Measurements from ENCODE around the gene PDLIM7.

DNA sequence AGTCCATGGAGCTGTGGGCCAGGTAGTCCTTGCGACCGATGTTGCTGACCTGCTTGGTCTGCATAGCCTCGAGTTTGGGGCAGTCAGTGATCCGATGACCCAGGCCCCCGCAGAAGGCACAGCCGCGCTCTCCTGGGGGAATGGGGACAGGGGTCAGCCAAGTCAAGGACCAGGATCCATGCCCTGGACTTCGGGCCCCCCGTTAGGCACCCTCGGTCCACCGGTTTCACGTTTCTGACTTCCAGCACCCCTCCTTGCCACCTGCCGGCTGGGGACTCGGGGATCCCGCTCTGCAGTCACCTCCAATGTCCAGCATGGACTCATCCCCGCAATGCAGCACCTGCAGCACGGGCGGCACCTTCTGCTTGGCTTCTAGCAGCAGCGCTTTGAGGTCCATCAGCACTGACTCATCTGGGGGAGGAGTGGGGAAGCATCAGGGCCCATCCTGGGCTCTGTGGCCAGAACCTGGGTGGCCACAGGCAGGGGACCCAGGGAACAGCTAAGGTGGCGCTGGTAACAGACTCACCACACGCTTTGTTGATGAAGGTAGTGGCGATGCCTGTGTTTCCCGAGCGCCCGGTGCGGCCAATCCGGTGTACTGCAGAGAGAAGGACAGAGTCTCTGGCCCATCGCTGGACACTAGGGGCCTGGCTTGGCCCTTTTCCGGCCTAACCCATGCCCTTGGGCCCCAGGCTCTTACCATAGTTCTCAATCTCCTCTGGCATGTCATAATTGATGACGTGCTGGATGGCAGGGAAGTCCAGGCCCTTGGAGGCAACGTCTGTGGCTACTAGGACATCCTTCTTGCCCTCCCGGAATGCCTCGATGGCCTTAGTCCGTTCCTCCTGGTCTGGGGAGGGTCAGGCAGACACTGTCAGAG, 14.6 kb upstream of the PDLIM7 start:
- TF ChIP-seq, protein P1, sequence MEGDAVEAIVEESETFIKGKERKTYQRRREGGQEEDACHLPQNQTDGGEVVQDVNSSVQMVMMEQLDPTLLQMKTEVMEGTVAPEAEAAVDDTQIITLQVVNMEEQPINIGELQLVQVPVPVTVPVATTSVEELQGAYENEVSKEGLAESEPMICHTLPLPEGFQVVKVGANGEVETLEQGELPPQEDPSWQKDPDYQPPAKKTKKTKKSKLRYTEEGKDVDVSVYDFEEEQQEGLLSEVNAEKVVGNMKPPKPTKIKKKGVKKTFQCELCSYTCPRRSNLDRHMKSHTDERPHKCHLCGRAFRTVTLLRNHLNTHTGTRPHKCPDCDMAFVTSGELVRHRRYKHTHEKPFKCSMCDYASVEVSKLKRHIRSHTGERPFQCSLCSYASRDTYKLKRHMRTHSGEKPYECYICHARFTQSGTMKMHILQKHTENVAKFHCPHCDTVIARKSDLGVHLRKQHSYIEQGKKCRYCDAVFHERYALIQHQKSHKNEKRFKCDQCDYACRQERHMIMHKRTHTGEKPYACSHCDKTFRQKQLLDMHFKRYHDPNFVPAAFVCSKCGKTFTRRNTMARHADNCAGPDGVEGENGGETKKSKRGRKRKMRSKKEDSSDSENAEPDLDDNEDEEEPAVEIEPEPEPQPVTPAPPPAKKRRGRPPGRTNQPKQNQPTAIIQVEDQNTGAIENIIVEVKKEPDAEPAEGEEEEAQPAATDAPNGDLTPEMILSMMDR (conservative IDR thresholded peaks at IDR 0.05; ENCODE audit: low read length), result no peak
- TF ChIP-seq EZH2phosphoT487 (IDR thresholded peaks at IDR 0.05; ENCODE audit: borderline replicate concordance, low read depth, low read length), result no peak

Data from OCI-LY7 (cell line).